Activated naive CD8-positive, alpha-beta T cell treated with anti-CD3 and anti-CD28 coated beads, Interleukin-2, amount 50 U/mL, for 16 hours (primary cell): ENCODE results near the gene AP2A2.

Experiments used
- DNase-seq: peaks from one replicate; pipeline ENCODE4 v3.0.0-alpha.2; 2020; ENCODE audit warnings: low read depth, low spot score

Gene AP2A2

GRCh38 chr11:924406-925157, 1.1 kb upstream of the AP2A2 start:
- DNase-seq, result no peak

- DNase-seq, result no peak
These were observed 543 bp upstream of the AP2A2 start for GRCh38 chr11:925158-925495.

- no peak for DNase-seq
These were observed 759 bp downstream of the AP2A2 start for GRCh38 chr11:926341-926916.

GRCh38 chr11:927871-928270, 2.2 kb downstream of the AP2A2 start:
- no peak for DNase-seq

DNA sequence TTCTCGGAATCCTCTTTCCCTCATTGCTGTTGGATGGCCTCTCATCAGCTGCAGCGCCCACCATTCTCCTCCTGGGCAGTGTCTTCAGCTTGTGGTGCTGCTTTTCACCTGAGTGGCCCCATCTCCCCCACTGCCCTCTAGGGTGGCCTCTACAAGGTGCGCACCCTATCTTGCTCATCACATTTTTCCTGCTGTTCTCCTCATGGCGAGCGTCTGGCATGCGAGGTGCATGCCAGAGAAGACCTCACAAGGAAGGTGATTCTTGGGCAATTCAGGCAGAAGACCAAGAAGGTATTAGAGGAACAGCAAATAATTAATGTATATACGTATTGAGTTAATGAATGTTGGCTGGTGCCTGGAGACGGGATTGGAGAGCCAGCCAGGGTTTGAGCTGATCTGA, 3.1 kb downstream of the AP2A2 start:
- DNase-seq, result no peak

DNA sequence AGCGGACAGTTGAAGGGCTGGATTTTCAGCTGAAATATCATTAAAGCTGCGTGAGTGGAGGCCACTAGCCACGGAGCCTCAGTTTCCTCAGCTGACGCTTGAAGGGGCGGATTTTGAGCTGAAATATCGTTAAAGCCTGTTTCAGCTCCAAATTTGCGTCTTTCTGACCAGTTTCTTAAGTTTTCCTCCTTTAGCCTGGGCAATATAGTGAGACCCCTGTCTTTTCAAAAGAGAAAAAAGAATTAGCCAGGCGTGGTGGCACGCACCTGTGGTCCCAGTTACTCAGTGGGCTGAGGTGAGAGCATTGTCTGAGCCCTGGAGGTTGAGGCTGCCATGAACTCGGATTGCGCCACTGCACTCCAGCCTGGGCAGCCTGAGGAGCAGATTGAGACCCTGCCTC, 3.7 kb downstream of the AP2A2 start:
- no peak for DNase-seq

GRCh38 chr11:931385-931784, 5.7 kb downstream of the AP2A2 start:
- no peak for DNase-seq

- no peak for DNase-seq
These were observed 6.8 kb downstream of the AP2A2 start for GRCh38 chr11:932435-932834.

- no peak for DNase-seq
These were observed 7.6 kb downstream of the AP2A2 start for GRCh38 chr11:933142-933851.

DNA sequence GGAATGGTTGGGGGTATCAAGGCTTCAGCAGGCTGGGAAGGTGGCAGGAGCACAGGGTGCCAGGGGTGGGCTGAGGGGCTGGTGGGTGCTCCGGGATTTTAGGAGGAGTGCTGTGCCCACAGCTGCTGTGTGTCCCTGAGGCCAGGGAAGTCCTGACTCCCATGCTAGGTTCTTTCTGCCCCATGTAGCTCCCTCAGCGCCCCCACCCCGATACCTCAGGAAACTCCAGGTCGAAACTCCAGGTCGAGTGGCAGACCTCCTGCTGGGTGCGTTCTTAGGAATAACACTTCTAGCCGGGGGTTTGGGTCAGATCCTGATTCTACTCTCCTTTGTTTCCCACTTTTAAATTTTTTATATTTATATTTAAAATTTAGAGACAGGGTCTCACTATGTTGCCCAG, 8.3 kb downstream of the AP2A2 start:
- DNase-seq, result no peak

GRCh38 chr11:934527-934926, 8.9 kb downstream of the AP2A2 start:
- DNase-seq, result no peak

DNA sequence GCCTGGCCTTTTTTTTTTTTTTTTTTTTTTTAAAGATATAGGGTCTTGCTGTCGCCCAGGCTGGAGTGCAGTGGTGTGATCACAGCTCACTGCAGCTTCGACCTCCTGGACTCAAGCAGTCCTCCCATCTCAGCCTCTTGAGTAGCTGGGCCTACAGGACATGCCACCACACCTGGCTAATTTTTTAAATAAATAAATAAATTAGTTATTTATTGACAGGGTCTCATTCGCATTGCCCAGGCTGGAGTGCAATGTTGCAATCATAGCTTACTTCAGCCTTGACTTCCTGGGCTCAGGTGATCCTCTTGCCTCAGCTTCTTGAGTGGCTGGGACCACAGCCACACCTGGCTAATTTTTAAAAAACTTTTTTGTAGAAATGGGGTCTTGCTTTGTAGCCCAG, 10.5 kb downstream of the AP2A2 start:
- DNase-seq, result no peak

- no peak for DNase-seq
These were observed 12.2 kb downstream of the AP2A2 start for GRCh38 chr11:937841-938261.

DNA sequence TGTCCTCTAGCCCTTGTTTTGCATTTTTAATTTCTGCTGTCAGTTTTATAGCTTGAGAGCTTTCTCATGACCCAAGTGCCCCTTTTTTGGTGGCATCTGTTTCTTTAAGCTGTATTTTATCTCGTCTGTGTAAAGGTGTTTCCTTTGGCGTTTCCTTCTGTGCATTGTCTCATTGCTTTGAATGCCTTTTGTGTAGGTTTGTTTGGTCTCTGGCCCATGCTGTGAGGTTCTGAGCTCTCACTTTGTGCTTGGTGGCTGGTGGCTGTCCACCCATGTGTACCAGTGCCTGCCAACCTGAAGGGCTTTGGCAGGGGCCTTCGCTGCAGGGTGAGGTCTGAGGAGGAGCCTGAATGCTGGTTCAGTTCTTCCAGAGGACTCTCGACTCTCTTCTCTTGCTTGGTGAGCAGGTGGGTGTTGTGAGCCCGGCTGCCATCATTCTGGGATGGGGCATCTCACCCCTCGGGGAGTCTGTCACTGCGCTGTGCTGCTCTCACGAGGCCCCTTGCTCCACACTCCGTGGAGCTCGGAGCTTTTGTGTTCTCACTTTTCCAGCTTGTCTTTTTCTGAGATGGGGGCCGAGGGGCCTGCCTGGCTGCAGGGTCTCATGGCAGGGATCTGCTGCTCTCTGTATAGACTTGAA, 14.9 kb downstream of the AP2A2 start:
- DNase-seq, result no peak

DNA sequence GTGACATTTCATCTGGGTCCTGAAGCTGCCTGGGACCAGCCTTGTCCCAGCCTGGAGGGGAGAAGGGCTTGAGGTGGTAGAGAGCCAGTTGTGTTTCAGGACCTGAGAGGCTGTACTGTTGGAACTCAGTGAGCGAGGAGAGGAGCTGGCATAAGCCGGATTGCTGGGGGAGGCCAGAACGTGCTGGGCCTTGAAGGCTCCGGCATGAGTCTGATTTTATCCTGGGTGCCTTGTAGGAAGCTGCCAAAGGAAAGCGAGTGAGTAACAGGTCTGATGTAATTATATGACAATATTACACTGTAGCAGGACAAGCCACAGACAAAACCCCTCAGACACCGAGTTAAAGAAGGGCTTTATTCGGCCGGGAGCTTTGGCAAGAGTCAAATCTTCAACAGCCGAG, 17.2 kb downstream of the AP2A2 start:
- DNase-seq, result no peak

DNA sequence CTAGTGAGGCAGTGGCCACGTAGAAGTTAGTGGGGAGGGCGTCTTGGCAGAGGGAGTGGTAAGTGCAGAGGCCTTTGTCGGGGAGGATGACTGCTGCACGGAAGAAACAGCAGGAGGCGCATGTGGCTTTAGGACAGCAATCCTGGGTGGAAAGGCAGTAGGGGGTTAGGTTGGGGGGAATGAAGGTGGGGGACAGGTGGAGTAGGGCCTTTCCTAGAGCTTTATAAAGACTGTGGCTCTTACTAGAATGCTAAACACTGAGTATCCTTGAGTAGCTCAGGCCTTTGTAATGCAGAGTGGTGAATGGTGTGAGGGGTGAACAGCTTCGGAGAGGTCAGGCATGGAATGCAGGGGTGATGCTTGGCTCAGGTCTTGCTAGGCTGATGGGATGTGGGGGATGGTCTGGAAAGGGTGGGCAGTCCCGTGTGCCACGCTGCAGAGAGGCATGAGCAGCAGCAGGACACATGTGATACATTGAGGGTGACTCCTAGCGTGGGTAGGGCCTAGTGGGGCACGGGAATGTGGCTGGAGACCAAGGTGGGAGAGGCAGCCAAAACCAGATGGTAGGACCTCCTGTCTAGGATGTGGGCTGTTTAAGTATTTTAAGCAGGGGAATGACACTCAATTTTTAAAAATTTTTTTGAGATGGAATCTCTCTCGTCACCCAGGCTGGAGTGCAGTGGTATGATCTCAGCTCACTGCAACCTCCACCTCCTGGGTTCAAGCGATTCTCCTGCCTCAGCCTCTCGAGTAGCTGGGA, 19.2 kb downstream of the AP2A2 start:
- no peak for DNase-seq

GRCh38 chr11:945986-946385, 20.3 kb downstream of the AP2A2 start:
- no peak for DNase-seq

DNA sequence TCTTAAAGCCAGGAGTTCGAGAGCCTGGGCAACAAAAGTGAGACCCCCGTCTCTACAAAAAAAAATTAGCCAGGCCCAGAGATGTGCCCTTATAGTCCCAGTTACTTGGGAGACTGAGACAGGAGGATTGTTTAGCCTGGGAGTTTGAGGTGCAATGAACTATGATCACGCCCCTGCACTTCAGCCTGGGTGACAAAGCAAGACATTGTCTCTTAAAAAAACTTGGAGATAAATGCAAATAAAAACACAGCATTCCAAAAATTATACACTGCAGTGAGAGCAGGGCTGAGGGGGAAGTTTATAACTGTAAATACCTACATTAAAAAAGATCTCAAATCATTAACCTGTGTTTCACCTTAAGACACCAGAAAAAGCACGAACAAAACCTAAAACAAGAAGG, 22.1 kb downstream of the AP2A2 start:
- no peak for DNase-seq

DNA sequence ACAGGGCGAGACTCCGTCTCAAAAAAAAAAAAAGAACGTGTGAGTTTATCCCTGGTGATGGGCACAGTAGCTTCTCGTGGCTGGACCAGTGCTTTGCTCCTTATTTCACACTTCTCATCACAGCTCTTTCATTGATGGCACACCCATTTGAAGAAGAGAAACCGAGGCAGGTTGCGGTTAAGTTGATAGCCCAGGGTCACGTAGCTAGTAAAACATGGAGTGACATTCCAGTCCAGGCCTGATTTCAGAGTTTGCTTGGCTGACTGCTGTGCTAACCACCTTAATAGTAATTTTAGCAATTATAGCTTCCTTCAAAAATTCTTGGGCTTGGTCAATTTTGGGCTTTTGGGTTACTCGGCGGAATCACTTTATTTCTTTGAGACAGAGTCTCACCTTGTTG, 25.8 kb downstream of the AP2A2 start:
- DNase-seq, result no peak

- no peak for DNase-seq
These were observed 27.0 kb downstream of the AP2A2 start for GRCh38 chr11:952406-953385.

- DNase-seq, result no peak
These were observed 27.8 kb downstream of the AP2A2 start for GRCh38 chr11:953512-953911.
